SK-N-DZ (cell line): ENCODE measurements around the gene EMC10. TPM values are rescaled to one million over a fixed set of nuclear protein-coding genes. Genes with fewer than 3 reads are reported as not detected.
A peak's percentile ranks its signal among the peaks of the same experiment; 100 is the strongest.
"Not testable (repeated sequence)": the region's sequence is repeated elsewhere in the genome, so short reads cannot be mapped to it uniquely, and the experiment has no call there.

Experiments
- DNase-seq: peaks from one replicate; pipeline ENCODE4 v3.0.0-alpha.2; 2015; ENCODE audit warnings: low spot score
- polyA plus RNA-seq, 2 experiments: library from polyadenylated mRNA; depleted of rRNA; stranded (reverse); fragments of >200 nt; gene quantifications; 2 replicates each; pipeline ENCODE4 v1.2.3, GENCODE V29; 2014

Gene EMC10
- 114 and 132 TPM in 2 replicates for polyA plus RNA-seq (2014; cell fraction: cytosol; rRNA removed)
- 39.1 and 53.1 TPM in 2 replicates for polyA plus RNA-seq (2014; cell fraction: nucleus; rRNA removed)

DNA sequence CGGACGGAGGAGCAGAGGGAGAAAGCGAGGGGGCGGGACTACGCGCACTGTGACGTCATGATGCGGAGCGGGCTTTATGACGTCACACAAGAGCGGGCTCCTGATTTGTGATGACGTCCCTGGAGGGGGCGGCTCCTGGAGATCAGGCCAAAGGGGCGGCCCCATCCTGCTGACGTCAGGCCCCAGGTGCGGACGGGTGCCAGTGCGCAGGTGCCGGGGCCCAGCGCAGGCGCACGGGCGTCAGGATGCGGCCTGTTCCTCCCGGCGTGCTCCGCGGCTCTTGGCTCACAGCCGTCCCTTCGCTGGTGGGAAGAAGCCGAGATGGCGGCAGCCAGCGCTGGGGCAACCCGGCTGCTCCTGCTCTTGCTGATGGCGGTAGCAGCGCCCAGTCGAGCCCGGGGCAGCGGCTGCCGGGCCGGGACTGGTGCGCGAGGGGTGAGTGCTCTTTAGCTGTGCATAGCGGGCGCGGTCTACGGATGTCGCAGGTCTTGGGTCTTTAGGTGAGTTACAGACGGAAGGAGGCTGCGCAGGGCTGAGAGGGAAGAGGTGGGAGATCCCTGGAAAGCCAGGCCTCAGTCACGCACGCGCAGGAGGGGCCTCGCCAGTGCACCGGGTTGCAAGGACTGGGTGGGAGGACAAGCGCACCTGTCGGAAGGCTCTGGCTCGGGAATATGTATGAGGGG, at the start of gene EMC10, which contains the start of gene GARIN5A:
Gene EMC10, plus strand, starts transcription at position 284 of the 683 bp plus-strand sequence. Its CDS starts 38 bp downstream, at position 322.
Gene GARIN5A, minus strand, starts transcription at position 625 of the 683 bp plus-strand sequence. Its CDS starts 460 bp downstream, at position 165.
- peak; percentile 85 for DNase-seq

DNA sequence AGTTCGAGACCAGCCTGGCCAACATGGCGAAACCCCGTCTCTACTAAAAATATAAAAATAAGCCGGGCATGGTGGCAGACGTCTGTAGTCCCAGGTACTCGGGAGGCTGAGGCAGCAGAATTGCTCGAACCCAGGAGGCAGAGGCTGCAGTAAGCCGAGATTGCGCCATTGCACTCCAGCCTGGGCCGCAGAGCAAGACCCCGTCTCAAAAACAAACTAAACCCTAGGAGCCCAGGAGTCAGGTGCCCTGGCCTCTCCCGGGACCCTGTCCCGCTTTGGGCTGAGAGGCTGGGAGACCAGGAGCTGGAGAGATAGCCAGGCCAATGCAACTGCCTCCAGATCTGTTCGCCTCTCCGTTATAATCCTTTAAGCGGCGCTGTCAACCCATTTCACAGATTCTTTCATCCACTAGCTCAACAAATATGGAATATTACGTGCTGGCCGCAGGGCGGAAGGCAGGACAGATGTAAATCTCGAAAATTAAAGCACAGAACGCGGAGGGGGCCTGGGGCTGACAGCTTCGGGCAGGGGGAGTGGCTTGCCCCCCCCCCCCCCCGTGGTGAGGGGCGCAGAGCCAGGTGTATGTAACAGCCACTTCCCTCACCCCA, 48.9 kb upstream of the EMC10 start:
- DNase-seq: no peak

DNA sequence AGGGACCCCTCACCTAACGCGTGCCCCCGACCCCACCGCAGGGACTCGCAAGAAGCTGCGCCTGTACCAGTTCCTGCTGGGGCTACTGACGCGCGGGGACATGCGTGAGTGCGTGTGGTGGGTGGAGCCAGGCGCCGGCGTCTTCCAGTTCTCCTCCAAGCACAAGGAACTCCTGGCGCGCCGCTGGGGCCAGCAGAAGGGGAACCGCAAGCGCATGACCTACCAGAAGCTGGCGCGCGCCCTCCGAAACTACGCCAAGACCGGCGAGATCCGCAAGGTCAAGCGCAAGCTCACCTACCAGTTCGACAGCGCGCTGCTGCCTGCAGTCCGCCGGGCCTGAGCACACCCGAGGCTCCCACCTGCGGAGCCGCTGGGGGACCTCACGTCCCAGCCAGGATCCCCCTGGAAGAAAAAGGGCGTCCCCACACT, 48.3 kb upstream of the EMC10 start:
- peak; percentile 45 for DNase-seq

DNA sequence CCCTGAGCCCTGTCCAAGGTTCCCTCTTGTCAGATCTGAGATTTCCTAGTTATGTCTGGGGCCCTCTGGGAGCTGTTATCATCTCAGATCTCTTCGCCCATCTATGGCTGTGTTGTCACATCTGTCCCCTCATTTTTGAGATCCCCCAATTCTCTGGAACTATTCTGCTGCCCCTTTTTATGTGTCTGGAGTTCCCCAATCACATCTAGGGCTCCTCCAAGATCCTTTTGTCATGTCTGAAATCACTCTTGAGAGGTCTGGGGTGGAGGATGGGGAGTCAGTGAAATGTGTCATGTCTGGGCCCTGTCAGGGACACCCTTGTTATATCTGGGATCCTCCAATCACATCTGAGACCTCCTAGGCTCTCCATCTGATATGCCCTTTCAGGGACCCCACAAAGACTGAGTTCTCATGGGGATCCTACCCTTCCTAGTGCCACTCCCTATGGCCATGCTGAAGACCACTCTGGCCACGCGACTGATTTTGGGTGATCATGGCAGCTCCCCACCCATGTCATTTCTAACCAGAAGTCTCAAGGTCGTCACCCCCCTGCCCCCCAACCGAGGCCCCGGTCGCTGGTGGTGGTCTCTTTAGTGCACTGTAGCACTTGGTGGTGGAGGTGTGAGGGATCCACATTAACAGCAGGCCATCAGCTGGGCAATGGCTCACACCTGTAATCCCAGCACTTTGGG, 47.4 kb upstream of the EMC10 start:
- DNase-seq: no peak

DNA sequence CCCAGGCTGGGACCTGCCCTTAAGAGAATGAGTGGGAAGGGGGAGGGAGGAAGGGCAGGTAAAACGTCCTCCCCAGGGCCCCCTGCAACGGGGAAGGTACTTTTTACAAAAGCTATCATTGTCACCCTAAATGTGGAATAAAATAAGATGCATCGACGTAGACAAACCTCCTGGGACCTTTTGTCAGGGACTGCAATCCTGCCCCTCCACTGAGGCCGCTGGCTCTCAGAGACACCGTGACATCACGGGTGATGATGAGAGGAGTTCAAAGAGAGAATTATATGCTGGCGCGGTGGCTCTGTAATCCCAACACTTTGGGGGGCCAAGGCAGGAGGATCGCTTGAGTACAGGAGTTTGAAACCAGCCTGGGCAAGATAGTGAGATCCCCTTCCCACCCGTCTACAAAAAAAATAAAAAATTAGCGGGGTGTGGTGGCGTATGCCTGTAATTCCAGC, 45.4 kb upstream of the EMC10 start:
- no peak for DNase-seq

DNA sequence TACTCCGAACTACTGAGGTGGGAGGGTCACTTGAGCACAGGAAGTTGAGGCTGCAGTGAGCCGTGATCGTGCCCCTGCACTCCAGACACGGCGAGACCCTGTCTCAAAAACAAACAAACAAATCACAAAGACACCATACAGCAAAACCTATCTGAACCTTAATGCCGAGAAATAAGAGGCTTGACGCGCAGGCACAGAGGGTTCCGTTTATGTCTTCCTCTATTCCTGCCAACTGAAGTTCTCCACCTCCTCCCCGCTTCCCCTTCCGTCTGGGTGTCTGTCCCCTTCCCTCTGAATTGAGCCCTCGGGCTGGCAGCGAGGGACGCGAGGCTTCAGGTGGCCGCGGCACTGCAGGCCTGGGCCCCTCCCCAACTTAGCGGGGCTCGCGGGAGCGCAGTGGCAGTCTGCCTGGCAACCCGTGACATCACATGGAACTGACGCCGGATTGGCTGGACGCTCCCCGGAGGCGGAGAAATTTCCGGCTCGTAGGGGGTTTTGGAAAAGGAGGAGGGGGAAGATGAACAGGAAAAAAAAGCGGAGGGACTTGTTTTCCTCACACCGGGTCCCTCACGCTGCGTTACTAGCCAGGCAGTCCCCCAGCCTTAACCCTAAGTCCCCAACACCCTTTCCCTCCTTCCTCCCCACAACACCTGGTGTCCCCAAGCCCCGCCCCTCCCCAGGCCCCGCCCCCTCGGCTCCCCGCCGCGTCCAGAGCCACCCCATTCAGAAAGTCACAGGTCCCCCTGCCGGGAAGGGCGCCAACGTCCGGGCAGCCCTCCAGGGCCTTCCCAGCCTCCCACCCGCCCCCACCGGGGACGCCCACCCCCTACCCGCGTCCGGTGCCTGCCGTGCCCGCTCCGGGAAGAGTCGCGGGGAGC, 44.7 kb upstream of the EMC10 start:
- peak; percentile 62 for DNase-seq

DNA sequence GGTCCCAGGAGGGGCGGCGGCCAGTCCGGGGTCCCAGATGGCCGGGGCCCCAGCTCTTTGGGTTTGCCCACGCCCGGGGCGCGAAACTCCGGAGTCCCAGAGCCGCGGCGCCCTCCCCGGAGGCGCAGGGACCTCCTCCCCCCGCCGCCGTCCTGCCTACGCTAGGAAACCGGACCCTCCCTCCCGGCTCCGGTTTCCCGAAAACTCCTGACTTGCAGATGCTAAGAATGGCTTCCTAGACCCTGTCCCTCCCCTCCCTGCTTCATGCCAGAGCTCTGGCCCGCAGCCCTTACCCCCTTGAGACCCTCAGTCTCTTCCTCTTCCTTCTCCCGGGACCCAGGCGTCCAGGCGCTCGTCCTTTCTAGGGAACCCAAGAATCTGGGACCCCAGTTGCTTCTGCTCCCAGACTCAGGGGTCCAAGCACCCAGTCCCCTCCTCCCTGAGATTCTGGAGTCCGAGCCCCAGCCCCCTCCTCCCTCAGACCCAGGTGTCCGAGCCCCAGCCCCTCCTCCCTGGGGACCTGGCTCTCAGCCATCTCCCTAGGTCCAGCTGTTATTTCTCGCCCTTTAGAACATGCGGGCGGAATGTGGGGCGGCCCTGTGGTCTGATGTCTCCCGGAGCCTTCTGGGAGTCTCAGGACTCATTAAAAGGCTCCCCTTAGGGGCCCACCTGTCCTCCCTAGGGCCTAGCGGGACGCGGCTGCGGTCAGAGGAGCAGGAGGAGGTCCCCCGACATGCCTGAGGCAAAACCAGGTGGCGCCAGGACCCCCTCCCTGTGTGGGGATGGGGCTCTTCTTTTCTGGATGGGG, 43.9 kb upstream of the EMC10 start, which contains the start of gene MYBPC2:
Gene MYBPC2, plus strand, starts transcription at position 672 of the 808 bp plus-strand sequence. Its CDS starts 62 bp downstream, at position 734.
- no peak for DNase-seq

DNA sequence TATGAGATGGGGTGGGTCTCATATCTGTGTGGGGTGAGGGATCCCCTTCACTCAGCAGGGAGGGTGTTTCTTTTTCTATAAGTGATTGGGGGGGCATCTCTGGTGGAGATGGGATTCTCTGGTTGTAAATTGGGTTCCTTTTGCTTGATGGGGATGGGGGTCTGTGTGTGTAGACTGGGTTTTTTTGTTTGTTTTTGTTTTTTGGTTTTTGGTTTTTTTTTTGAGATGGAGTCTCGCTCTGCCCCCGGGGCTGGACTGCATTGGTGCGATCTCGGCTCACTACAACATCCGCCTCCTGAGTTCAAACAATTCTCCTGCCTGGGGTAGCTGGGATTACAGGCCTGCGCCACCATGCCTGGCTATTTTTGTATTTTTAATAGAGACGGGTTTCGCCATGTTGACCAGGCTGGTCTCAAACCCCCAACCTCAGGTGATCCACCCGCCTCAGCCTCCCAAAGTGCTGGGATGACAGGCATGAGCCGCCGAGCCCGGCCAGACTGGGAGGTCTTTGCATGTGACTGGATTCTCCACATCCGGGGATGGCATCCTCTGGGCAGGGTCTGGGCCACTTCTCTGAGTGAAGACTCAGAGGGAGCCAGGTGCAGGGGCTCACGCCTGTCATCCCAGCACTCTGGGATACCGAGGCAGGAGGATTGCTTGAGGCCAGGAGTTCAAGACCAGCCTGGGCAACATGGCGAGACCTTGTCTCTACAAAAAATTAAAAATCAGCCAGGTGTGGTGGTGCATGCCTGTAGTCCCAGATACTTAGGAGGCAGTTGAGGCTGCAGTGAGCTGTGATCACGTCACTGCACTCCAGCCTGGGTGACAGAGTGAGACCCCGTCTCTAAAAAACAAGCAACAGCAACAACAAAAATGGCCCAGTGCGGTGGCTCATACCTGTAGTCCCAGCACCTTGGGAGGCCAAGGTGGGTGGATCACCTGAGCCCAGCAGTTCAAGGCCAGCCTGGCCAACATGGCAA, 42.8 kb upstream of the EMC10 start:
- no peak for DNase-seq

DNA sequence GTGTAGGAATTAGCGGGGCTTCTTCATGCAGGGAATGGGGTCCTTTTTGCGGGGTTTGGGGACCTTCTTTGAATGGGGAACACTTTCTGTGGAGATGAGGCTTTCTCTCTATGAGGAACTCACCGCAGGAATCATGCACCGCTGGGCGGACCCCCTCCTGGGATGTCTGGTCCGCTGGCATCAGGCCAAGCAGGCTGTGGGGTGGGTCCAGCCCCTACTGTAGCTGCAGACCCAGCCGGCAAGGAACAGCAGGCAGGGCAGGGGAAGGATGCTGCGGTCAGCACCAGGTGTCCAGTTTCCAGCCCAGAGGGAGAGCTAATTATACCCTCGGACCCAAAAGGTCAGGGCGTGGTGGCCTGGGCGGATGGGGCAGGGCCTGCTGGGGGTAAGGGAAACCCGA, 41.8 kb upstream of the EMC10 start:
- DNase-seq: peak; percentile 34

DNA sequence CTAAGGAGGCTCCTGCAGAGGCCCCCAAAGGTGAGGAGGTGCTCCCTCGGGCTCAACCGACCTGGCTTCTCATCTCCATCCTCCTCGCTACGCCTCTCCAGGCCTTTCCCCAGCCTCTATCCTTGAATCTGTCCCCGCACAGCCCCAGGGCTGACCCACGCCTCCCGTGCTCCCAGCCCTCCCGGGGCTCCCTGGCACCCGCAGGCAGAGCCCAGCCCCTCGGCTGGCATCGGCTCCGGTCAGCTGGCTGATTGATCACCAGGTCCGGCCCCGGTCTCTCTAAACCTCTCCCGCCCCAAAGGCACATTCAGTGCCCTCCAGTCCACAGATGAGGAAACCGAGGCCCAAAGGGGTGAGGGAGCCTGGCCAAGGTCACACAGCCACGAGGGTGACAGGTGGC, 41.1 kb upstream of the EMC10 start:
- no peak for DNase-seq

DNA sequence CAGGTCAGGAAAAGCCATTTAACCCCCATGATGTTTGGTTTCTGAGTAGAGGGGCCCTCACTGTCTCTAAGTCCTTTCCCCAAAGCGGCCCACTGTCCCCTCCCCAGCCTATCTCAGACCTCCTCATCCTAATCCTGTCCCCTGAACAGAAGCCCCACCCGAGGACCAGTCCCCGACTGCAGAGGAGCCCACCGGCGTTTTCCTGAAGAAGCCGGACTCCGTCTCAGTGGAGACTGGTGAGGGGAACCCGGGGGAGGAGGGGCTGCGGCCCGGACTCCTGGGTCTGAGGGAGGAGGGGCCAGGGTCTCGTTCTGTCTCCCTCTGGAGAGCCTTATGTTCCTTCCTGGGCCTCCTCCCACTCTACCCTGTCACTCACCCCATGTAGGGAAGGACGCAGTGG, 40.7 kb upstream of the EMC10 start:
- no peak for DNase-seq

DNA sequence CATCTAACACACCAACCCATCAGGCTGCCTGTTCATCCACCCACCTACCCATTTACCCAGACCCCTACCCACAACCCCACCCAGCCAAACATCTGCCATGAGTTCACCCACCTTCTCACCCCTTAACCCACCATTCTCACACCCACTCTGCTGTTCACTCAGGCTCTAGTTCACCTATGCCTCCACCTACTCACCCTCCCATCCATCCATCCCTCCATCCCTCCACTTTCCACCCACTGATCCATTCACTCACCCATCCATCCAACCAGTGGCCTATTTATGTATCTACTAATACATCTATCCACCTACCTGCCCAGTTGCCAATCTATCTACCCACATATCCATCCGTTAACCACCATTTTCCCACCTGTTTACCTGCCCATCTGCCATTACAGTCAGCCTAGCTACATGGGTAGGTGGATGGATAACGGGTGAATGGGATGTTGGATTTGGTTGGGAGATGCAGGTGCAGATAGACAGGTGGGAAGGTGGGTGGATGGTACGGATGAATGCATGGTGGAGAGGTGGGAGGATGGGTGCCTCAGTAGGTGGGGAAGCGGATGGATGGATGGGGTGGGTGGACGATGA, 38.4 kb upstream of the EMC10 start:
- DNase-seq: no peak

DNA sequence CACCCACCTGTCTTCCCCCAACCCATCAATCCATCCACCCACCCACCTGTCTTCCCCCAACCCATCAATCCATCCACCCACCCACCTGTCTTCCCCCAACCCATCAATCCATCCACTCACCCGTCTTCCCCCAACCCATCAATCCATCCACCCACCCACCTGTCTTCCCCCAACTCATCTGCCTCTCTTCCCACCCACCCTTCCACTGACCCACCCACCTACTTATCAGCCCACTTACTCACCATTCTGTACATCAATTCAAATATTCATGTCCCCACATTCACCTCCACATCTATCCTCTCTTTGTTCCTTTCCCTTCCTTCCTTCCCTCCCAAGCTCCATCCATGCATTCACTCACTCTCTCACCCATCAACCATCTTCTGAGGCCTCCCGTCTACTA, 37.2 kb upstream of the EMC10 start:
- not testable (repeated sequence) for DNase-seq

DNA sequence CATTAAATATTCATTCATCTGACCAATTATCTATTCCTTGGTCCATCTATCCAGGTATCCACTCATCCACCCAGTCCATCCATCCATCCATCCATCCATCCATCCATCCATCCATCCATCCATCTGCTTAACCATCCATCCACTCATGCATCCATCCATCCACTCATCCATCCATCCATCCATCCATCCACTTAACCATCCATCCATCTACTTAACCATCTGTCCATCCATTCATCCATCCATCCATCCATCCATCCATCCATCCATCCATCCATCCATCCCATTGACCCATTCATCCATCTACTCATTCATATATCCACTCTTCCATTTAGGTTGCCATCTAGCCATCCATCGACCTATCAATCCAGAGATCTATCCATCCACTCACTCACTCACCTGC, 32.2 kb upstream of the EMC10 start:
- no peak for DNase-seq

DNA sequence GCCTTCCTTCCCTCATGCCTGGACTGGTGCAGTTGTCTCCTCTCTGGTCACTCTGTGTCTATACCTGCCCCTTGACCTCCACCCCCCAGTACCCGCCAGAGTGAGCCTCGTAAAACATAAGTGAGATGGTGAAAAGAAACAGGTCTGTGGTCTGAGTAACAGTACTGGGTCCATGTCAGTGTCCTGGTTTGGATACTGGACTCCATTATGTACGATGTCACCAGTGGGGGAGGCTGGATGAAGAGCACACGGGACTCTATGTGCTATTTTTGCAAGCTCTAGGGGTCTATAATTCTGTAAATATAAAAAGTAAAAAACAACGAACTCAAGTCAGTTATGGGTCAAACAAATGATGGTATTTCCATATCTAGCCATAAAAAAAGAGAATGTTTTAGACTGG, 29.3 kb upstream of the EMC10 start:
- DNase-seq: no peak

DNA sequence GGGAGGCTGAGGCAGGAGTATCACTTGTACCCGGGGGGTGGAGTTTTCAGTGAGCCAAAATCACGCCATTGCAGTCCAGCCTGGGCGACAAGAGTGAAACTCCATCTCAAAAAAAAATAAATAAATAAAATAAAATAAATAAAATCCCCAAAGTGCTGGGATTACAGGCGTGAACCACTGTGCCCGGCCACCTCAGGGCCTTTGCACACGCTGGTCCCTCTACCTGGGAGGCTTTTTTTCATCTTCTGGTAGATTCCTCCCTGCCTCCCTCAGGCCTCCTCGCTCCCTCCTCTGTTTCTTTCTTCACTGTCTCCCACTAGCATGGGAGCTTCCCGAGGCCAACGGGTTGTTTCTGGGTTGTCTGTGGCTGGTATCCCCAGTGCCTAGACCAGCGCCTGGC, 28.6 kb upstream of the EMC10 start:
- no peak for DNase-seq

DNA sequence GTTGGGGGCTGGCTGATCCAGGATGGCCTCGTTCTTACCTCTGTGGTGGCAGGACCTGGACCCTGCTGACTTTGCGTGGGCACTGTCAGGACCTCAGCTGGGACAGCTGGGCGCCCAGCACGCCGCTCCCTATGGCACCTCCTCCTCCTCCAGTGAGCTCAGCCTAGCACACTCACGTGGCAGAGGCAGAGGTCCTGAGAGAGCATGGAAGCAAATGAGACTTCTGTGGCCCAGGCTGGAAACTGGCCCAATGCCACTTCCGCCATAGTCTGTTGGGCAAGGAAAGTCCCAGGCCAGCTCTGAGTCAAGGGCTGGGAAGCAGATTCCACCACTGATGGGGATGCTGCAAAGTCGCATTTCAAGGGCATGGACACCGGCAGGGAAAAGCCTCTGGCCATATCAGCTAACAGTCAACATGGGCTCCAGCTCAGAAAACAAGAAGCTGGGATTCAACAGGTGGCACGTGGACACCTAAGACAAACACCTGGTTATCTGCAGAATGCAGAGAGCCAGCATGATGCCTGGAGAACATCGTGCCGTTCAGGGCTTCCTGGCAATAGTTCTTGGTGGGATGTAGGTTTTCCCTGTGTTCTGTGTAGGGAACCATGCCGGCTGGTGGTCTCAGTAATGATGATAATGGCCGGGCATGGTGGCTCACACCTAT, 26.9 kb upstream of the EMC10 start:
- no peak for DNase-seq
